Prostate gland (tissue), 2 donors: ENCODE results near the gene MED16.

Experiments
- CTCF ChIP-seq, 4 experiments: fragments of 200-600 bp in 2 of 4; fragments of 450-650 bp in 2 of 4; sonication (generic) in 2 of 4; IDR thresholded peaks; 1 replicate in 3 of 4; 2 replicates in 1 of 4; pipeline ENCODE4 v1.5.1; 2016 to 2019; ENCODE audit warnings: antibody characterized with exemption in 4 of 4, mild to moderate bottlenecking in 2 of 4, moderate library complexity in 2 of 4
- POLR2AphosphoS5 ChIP-seq: sonication (generic); formaldehyde crosslinking; IDR thresholded peaks from one replicate; pipeline ENCODE4 v1.6.1; 2017; ENCODE audit warnings: antibody characterized with exemption

GRCh38 chr19:884420-885211 lies 8.4 kb downstream of the MED16 start:
- no peak for TF ChIP-seq POLR2AphosphoS5
- TF ChIP-seq CTCF (IDR thresholded peaks at IDR 0.05) = no peak
